GM10266 (cell line): ENCODE measurements around the gene ANGEL1.

Source experiments
- DNase-seq: peaks from one replicate; pipeline ENCODE4 v3.0.0; 2012; ENCODE audit errors: extremely low spot score
- TF ChIP-seq, protein P1 (sequence below): IDR thresholded peaks from 2 replicates; pipeline ENCODE4 v1.5.1; 2012; ENCODE audit warnings: mild to moderate bottlenecking, low read depth; ENCODE audit not compliant: control insufficient read depth, insufficient read depth; ENCODE audit errors: missing control alignments

The ANGEL1 gene

DNA sequence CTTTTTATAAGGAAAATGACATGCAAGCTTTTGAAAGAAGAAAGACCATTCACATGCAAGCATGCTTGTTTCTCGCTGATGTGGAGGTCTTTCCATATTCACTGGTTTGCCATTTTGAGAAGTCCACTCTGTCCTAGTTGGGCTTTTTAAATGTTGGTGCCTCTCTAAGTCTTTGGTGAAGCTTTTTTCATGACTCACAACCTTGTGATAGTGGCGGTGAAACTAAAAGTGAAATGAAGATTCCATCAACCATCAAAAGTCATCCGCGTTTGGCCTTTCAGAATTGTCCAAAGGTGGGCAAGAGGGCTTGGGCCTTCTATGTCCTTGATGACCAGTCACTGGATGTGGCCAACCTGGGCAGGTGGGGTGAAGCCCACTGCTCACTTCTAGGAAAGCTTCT is 17.9 kb upstream of the ANGEL1 start:
- DNase-seq: no peak

DNA sequence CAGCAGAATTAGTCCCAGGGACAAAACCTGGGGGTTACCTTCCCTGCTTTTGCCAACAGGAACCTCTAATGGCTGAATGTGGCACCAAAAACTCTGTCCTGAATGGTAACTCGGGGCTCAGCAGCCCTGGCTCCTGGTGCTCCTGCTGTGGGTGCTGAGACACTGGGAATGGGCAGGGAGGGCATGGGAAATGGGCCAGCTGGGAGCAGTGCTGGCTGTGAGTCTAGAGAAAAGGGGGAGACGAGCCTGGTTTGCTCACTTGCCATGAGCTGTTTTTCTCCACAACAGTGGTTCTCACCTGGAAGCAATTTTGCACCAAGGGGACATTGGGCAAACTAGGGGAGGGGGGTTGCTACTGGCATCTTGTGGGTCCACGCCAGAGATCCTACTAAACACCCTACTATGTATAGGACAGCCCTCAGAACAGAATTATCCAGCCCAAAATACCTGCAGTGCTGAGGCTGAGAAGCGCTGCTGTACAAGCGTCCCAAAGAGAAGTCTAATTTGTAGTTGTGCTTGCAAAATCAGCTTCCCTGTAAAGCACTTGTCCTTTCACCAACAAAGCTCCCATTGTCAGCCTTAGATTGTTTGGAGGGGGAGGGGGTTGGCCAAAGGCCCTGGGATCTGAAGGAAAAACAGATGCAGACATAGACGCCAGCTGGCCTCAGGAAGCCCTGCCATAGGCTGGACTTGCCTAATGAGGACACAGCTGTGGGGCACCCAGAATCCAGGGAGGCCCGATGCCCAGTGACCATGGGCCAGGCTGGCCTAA is 17.2 kb upstream of the ANGEL1 start:
- no peak for DNase-seq
- TF ChIP-seq, protein P1, sequence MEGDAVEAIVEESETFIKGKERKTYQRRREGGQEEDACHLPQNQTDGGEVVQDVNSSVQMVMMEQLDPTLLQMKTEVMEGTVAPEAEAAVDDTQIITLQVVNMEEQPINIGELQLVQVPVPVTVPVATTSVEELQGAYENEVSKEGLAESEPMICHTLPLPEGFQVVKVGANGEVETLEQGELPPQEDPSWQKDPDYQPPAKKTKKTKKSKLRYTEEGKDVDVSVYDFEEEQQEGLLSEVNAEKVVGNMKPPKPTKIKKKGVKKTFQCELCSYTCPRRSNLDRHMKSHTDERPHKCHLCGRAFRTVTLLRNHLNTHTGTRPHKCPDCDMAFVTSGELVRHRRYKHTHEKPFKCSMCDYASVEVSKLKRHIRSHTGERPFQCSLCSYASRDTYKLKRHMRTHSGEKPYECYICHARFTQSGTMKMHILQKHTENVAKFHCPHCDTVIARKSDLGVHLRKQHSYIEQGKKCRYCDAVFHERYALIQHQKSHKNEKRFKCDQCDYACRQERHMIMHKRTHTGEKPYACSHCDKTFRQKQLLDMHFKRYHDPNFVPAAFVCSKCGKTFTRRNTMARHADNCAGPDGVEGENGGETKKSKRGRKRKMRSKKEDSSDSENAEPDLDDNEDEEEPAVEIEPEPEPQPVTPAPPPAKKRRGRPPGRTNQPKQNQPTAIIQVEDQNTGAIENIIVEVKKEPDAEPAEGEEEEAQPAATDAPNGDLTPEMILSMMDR: no peak

More for the DNA sequence above, 17.9 kb upstream of the ANGEL1 start:
- TF ChIP-seq, protein P1: no peak

DNA sequence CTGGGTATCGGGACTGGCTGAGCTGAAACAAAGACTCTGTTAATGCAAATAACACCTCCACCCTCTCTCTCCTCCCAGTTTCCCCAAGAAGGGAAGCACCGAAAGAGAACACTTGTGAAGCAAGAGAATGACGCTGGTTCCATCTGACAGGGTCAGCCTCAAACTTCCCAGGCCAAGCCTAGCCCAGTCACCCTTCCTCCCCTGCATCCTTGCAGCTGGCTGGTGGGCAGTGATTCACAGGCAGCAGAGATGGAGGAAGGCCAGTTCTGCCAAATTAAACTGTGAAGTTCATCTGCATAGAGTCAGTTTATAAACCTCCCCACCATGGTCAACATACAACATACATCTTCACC is 16.3 kb upstream of the ANGEL1 start:
- DNase-seq: no peak
- TF ChIP-seq, protein P1: no peak

DNA sequence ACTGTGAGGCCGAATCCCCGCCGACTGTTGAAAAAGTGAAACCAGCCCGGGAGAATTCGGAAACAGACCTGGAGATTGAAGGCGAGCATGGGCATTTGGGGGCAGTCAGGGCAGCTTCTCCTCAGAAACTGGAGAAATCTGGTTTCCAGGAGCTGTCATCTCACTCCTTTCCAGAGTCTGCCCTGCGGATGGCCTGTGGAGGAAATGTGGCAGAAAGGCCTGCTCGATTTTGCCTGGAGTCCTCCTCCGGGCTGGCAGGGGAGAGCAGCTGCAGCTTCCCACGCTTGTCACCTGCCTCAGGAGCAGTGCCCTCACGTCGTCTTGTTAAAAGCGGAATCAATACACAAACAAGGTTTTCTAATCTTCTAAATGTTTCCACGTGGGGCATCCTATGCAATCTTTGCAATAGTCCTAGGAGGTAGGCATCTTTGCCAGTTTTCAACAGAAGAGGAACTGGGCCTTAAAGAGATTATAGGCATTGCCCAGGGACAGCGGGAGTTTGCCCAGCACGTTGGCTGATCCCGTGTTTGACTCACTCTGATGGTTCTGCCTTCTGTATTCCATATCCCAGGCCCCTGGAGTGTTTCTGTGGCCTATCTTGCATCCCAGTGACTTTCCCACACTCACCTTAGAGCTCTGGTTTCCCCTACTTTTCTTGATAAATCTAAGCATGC is 15.8 kb upstream of the ANGEL1 start:
- no peak for DNase-seq
- TF ChIP-seq, protein P1: no peak

DNA sequence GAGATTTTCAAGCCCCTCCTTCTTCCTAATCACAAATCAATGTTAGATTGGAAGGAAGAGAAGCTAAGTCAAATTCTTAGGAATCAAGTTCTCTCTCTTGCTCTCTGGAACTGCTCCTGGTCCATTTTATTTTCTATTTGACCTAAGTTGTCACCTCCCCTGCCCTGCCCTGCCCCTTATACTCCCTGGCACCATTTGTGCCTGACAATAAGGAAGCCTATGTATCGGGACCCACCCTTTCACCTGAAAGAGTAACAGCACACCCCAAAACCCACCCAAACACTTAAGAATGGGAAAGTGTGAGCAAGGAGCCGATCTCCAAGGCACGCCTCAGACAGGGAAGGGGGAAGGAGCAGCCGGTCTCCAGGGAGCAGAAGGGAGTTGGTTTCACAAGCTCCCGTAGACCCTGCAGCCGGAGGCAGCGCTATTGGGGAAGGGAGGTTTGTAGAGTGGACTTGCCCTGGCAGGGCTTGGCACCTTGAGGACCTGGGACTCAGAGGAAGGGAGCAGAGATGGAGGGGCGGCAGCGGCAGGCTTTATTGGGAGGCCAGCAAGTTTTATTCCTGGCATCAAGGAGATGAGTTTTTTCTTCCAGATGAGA is 15.1 kb upstream of the ANGEL1 start:
- no peak for DNase-seq
- TF ChIP-seq, protein P1: no peak

DNA sequence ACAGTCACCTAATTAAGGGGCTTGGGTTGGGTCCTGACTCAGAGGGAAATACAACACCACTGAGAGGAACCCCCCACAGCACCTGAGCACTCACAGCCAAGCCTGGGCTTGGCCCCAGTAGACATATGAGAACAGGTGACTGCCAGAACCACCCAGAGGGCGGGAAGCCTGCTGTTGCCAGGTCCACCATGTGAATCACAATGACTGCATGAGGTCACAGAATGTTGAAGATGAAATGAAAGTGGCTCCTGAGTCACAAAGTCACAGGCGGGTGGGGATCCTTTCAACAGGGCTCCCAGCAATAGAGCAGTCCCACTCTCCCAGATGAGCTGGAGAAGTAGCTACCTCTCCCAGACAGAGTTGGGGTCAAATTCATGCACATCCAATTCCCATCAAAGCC is 13.4 kb upstream of the ANGEL1 start, which contains the start of gene LRRC74A:
LRRC74A (plus strand) TSS at position 287 of the 400 bp plus-strand sequence. CDS start 290 bp downstream, outside the sequence.
- no peak for DNase-seq
- TF ChIP-seq, protein P1: no peak

DNA sequence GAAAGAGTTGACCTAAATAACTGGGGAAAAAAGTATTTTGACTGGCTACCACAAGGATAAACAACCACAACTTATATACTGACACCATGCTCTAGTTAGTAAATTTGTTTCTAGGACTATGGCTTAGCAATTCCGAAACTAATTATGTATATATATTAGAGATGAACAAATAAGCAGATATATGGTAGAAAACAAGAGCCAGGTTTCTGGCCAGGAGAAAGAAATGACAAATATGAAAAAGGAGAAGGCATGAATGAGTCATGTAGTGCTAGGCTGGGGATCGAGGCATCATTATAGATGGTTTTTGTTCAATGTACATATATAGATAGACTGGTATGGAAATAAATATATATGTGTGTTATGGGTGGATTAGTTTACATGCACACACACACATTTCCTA is 8.0 kb upstream of the ANGEL1 start:
- TF ChIP-seq, protein P1: no peak

More for the DNA sequence above, 8.0 kb upstream of the ANGEL1 start:
- DNase-seq: no peak
